ENCODE data around the gene PLEKHA4.
"Not testable (repeated sequence)": the region's sequence is repeated elsewhere in the genome, so short reads cannot be mapped to it uniquely, and the experiment has no call there.

PLEKHA4 gene

GRCh38 chr19:48861313-48861712 lies 7.1 kb downstream of the PLEKHA4 start:
- no peak for DNase-seq

- no peak for DNase-seq
Observed at GRCh38 chr19:48859711-48860572, 8.5 kb downstream of the PLEKHA4 start.

DNA sequence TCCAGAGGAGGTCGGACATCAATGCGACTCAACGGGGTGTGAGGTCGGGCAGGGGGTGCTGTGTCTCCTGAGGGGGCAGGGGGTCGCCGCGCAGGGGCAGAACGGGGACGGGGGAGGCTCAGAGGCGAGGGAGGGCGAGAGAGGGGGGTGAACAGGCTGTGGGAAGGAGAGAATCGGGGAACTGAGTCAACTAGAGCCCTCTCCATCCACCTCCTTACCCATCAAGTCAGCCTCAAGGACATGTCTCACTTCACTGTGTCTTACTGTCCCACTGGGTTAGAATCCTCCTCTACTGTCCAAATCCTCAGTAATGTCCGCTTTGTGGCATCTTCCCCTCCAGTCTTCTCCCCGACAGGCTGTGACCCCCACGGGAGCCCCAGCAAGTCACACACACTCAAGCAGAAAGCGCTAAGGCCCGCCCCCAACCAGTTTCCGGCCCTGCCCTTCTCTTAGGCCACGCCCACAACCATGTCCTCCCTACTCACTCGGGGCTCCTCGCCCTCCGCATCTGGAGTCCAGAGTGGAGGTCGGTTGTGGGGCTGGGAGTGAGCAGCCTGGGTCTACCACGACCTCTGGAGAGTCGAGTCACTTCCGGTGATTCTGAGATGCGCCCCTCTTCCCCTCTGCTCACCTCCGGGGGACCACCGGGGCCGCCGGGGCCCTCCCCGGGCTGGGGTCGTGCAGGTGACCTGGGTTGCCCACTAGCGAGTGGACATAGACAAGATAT lies 9.3 kb downstream of the PLEKHA4 start:
- DNase-seq: peak; percentile 66

- no peak for DNase-seq
Observed at GRCh38 chr19:48856921-48857320, 11.5 kb downstream of the PLEKHA4 start.

DNA sequence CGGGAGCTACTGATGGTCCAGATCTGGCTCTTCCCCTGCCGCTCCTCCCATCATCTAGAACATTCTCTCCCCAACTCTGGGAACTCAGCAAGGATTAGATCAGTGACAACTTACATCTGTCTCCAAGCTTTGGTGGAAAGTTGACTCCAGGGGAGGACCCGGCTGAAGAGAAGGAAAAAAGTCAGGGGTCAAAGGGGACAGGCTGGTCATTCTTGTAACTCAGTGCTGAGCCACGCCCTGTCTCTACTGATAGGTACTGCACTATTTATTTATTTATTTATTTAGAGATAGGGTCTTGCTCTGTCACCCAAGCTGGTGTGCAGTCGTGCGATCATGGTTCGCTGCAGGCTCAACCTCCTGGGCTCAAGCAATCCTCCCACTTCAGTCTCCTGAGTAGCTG lies 14.3 kb downstream of the PLEKHA4 start:
- no peak for DNase-seq

DNA sequence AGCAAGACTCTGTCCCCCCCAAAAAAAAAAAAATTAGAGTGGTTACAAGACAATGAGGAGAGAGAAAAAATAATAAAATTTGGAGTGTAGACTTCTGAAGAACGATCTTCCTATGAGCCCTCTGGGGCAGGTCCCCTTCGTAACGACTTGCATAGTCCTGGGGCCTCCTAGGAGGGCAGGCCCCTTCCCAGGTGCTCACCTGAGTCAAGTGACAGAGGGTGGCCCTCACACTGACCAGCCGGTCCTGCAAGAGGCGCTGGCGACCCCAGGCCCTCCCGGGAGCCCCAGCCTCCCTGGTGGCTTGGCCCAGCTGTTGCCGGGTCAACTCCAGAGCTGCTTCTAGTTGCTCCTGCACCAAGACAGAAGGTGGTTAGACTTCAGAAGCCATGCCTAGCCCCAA lies 14.9 kb downstream of the PLEKHA4 start:
- DNase-seq: no peak

GRCh38 chr19:48852292-48852691 lies 16.1 kb downstream of the PLEKHA4 start:
- no peak for DNase-seq

DNA sequence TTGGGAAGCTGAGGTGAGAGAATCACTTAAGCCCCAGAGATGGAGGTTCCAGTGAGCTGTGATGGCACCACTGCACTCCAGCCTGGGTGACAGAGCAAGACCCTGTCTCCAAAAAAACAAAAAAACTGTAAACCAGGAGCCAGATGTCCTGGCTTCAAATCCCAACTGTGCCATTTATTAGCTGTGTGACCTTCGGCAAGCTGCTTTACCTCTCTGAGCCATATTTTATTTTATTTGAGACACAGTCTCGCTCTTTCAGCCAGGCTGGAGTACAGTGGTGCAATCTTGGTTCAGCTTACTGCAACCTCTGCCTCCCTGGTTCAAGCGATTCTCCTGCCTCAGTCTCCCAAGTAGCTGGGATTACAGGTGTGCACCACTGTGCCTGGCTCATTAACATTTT lies 21.8 kb downstream of the PLEKHA4 start:
- not testable (repeated sequence) for DNase-seq

DNA sequence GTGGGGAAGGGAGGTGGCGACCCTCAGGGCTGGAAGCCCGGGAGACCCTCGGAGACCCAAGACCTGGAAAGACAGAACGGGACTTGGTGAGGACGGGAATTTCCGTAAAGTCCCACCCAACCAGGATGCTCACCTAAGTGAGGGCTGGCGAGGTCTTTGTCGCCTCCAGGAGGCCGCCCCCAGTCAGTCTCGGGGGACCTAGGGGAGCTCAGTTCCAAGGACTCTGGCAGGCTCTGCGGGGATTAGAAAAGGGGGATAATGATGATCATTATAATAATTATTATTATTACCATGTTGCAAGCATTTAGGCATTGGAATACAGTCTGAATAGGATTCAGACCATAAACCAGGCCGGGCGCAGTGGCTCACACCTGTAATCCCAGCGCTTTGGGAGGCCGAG lies 23.0 kb downstream of the PLEKHA4 start:
- DNase-seq: no peak

- DNase-seq: no peak
Observed at GRCh38 chr19:48844472-48844871, 23.9 kb downstream of the PLEKHA4 start.

GRCh38 chr19:48842789-48843162 lies 25.6 kb downstream of the PLEKHA4 start:
- DNase-seq: peak; percentile 21

DNA sequence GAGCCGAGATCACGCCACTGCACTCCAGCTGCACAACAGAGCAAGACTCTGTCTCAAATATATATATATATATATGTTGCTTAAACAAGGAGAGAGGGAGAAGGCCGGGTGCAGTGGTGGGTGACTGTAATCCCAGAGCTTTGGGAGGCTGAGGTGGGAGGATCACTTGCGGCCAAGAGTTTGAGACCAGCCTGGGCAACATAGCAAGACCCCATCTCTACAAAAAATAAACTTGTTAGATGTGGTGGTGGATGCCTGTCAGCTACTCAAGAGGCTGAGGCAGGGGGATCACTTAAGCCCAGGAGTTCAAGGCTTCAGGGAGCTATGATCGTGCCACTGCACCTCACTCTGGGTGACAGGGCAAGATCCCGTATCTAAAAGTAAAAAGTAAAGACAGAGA lies 26.8 kb downstream of the PLEKHA4 start:
- DNase-seq: no peak

GRCh38 chr19:48841047-48841446 lies 27.4 kb downstream of the PLEKHA4 start:
- DNase-seq: no peak

- DNase-seq: no peak
Observed at GRCh38 chr19:48837687-48838086, 30.7 kb downstream of the PLEKHA4 start.

GRCh38 chr19:48837051-48837524 lies 31.3 kb downstream of the PLEKHA4 start:
- DNase-seq: peak; percentile 52

DNA sequence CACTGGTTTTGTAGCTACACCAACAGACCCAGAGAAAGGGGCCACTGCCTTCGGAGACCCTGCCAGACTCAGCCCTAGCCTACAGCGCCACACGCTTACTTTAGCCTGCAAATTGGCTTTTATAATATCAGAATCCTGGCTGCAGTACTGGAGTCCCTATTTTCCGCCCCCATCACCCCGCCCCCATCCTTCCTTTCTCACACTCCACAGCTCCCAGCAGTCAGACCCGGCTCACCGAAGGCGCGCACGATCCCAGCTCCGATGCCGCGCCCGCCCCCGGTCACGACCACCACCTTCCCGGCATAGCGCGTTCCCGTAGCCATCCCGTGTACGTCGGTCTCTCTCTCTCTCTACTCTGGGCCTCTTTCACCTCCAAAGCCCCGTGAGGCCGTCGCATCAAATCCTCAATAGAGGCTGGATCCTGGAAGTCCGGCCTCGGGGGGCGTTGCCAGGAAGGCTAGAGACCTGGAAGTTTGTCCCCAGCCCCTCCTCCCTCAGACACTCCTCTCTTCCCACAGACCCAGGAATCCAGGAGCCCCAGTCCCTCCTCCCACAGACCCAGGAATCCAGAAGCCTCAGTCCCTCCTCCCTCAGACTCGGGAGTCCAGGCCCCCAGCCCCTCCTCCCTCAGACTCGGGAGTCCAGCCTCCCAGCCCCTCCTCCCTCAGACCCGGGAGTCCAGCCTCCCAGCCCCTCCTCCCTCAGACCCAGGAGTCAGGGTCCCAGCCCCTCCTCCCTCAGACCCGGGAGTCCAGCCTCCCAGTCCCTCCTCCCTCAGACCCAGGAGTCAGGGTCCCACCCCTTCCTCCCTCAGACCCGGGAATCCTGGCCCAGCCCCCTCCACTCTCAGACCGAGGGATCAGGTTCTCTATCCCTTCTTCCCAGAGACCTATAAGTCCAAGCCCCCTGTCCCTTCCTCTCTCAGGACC lies 32.1 kb downstream of the PLEKHA4 start, which contains the start of gene HSD17B14:
Gene HSD17B14, minus strand, starts transcription at position 403 of the 929 bp plus-strand sequence. Its CDS starts 80 bp downstream, at position 323.
- no peak for DNase-seq

GRCh38 chr19:48835734-48836088 lies 32.7 kb downstream of the PLEKHA4 start:
- DNase-seq: peak; percentile 87

DNA sequence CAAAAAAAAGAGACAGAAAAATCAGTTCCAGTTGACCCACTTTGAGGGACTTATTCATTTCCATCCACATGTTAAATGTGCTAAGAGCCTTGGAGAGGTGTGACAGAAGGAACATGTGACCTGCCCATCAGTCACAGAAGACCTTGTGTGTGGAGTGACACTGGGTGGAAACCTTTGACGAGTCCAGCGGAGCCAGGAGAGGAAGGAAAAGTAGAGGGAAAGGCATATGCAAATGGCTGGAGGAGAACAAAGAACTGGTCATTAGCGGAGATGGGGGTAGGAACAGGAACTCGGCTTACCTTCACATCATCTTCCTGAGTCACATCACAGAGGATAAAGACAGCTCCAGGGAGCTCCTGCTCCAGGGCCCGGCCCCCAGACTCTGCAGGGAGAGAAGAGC lies 34.4 kb downstream of the PLEKHA4 start:
- no peak for DNase-seq

- DNase-seq: no peak
Observed at GRCh38 chr19:48833049-48833448, 35.4 kb downstream of the PLEKHA4 start.

GRCh38 chr19:48830965-48831364 lies 37.5 kb downstream of the PLEKHA4 start:
- DNase-seq: no peak

DNA sequence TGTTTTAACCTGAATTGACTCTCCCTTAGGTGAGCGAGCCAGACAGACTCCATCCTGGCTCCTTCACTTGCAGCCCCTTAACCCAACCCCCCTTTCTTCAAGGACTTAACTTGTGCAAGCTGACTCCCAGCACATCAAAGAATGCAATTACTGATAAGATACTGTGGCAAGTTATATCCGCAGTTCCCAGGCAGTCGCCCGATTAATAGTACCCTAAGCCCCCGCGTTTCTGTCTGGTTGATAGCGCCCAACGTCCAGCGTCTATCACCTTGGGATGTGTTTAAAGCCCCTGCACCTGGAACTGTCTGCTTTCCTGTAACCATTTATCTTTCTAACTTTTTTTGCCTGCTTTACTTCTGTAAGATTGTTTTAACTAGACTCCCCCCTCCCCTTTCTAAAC lies 38.3 kb downstream of the PLEKHA4 start:
- DNase-seq: no peak

DNA sequence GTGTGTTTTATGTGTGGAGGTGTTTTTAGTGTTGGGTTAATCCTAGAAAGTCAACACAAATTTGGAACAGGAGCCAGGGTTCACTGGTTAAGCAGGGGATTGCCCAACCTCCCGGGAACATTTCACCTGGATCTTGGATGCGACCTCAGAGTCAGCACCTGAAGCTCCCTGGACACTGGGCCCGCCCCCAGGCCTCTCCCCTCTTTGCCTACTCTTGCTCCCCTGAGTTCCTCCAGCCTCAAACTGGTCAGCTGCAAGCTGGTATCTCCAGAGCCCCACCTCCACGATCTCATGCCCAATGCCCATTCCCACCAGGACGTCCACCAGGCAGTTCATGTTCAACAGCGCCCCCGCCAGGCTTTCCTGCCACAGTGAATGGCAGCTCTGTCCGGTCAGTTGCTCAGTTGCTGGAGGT lies 41.8 kb downstream of the PLEKHA4 start:
- DNase-seq: no peak

- DNase-seq: no peak
Observed at GRCh38 chr19:48822514-48822913, 45.9 kb downstream of the PLEKHA4 start.

Data from activated effector memory CD4-positive, alpha-beta T cell treated with Interleukin-2 at 50 U/mL for 16 hours (primary cell).